Fibroblast of villous mesenchyme (primary cell): Measurements from ENCODE around the gene SLC2A8. TPM values are rescaled to one million over a fixed set of nuclear protein-coding genes. Genes with fewer than 3 reads are reported as not detected.
A peak's percentile ranks its signal among the peaks of the same experiment; 100 is the strongest.

Experiments
- DNase-seq: peaks from one replicate; pipeline ENCODE4 v3.0.0-alpha.2; 2010; ENCODE audit warnings: low read depth
- H3K4me3 ChIP-seq: 2 replicates; pipeline ENCODE4 v1.5.1; 2011; ENCODE audit warnings: low read depth, mild to moderate bottlenecking, low read length
- total RNA-seq: library from RNA; depleted of rRNA; stranded (reverse); fragments of >200 nt; gene quantifications from 2 replicates; pipeline ENCODE4 v1.2.3, GENCODE V29; 2012
- TF ChIP-seq, protein P1 (sequence below): IDR thresholded peaks from 2 replicates; pipeline ENCODE4 v1.5.1; 2012; ENCODE audit warnings: low read depth, mild to moderate bottlenecking, low read length; ENCODE audit not compliant: insufficient read depth

Gene SLC2A8
- total RNA-seq, 1 donor = 8.2 TPM

DNA sequence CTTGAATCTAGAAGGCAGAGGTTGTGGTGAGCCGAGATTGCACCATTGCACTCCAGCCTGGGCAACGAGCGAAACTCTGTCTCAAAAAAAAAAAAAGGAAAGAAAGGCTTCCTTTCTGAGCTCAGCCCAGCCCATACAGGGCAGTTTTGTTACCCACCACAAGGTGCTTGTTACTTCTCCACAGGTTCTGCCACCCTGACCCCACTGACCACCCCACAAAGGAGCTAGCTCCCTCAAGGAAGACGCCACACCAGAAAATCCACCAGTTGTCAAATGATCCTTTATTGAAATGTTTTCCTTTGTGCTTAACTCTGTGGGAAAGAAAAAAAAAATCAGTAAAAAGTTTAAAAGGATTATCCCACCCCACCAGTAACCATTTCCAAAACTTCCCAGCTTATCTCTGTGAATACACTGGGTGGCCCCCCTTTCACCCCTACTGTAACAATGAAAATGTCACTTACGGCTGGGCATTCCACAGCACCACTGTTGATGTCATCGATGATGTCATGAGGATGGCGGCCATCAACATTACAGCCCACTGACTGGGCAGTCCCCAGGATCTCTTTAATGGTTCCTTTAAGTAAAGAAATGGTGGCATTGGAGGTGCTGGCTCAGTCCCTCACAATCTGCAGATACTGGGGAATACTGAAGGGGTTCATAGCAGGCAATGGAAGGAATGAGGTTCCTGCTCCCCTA, 50.6 kb downstream of the SLC2A8 start:
- TF ChIP-seq, protein P1, sequence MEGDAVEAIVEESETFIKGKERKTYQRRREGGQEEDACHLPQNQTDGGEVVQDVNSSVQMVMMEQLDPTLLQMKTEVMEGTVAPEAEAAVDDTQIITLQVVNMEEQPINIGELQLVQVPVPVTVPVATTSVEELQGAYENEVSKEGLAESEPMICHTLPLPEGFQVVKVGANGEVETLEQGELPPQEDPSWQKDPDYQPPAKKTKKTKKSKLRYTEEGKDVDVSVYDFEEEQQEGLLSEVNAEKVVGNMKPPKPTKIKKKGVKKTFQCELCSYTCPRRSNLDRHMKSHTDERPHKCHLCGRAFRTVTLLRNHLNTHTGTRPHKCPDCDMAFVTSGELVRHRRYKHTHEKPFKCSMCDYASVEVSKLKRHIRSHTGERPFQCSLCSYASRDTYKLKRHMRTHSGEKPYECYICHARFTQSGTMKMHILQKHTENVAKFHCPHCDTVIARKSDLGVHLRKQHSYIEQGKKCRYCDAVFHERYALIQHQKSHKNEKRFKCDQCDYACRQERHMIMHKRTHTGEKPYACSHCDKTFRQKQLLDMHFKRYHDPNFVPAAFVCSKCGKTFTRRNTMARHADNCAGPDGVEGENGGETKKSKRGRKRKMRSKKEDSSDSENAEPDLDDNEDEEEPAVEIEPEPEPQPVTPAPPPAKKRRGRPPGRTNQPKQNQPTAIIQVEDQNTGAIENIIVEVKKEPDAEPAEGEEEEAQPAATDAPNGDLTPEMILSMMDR = no peak
- no peak overlapping the region for H3K4me3 ChIP-seq
- peak; percentile 25 for DNase-seq

DNA sequence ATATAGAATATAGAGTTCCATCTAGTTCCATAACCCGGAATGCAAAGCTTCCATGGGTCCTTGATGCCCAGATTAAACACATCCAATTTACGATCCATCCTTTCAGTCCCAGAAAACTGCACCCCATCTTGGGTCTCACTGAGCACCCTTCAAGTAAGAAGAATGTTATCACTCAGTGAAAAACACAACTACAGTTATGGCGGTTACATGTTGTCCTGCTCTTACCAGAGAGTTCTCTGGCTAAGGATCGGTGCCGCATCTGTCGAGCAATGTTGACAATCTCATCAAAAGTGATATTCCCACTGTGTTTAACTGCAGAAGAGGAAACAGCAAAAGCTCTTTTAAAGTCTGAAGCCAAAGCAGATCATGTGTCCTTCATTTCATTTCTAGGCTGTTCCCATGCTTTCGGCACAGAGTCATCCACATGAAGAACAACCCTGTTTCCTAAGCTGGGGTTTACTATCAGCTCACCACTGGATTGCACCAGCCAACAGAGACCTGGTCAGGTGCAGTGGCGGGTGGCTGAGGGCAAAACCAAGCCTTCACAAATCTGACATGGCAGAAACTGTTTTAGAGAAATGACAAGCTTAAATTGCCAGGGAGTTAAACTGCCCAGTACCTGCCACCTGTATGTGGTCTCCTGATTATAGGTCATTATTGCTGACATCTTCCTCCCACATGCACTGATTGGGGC, 51.3 kb downstream of the SLC2A8 start:
- DNase-seq = peak; percentile 20
- TF ChIP-seq, protein P1 = no peak
- peak overlapping the region; percentile 88 for H3K4me3 ChIP-seq

DNA sequence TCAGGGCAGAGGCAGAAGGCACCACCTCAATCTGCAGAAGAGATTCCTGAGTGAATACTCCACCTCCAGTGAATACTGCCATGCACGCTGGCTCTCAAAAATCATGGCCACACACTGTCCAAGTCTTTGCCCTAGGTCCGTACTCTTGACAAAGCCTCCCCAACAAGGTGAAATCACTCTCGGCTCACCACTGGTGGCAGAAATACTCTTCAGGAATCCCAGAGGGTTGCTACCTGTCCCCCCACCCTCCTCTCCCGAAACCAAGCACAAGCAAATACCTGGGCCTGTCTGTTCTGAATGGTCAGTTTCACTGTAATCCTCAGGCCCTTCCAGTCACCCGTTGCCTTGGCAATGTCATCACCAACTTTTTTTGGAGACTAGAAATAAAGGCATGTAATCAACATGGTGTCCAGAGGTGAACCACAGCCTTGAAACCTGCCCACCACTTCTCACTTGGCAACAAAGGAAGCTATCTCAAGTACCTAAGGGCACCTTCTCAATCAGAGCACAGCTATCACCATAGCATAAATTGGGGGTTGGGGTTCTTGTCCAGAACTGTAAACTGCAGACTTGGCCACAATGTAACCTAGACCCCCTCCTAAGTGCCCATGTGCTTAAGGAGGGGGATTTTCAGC, 52.5 kb downstream of the SLC2A8 start:
- TF ChIP-seq, protein P1 = no peak
- peak overlapping the region; percentile 88 for H3K4me3 ChIP-seq
- DNase-seq = no peak

DNA sequence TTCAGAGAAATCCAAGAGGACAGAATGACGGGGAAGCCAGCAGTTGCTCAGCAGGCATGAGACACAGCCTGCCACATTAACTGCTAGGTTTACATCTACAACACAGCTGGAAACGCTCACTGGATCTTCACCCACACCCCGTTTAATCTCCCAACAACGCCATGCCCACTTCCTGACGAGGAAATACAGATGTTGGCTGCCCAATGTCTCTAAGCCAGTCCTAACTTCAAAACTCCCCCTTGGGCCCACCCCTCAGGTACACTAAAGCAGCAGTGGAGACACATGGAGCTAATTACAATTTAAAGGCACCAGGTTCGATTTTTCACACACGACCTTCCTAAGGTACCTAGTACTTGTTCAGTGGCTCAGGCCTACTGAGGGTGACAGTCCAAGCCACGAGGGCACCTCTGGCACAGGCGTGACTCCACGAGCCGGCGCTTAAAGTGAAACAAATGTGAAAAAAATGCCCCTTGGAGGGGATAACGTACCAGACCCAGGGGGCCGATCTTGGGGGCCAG, 53.3 kb downstream of the SLC2A8 start:
- TF ChIP-seq, protein P1 = no peak
- peak; percentile 86 for DNase-seq
- peak overlapping the region; percentile 88 for H3K4me3 ChIP-seq

DNA sequence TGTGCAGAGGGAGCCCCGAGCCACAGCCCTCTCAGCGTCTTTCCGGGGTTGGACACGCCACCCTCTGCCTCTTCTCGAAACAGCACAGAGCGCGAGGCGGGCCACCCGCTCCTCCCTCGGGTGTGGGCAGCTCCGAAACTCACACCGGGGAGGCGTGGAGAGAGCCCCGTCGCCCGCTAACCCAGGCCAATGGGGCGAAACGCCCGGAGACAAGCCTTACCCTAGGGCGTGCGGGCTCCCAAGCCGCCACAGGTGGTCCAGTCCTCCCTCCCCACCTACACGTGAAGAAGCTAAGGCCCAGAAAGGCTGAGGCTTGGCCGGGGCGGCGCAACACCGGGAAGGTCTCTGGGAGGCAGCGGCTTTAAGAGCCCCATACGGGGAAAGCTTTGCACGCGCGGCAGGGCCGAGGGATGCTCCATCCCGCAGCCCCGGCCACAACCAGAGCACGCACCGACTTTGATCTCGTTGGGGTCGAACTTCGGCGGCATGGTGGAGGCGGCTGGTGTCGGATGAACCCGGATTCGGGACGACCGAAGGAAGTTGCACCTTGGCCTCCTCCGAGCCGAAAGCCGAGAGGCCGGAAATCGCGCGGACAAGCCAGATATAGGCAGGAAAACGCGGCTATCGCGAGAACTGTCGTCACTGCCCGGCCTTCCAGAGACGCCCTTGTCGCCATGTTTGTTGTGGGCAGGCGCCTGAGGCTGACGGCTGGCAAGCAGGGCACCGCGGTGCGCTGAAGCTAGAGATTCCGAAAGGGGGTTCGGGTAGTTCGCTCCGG, 54.0 kb downstream of the SLC2A8 start, which contains the start of the genes LRSAM1 and RPL12:
TSS of gene LRSAM1 (plus strand) at position 681 of the 778 bp plus-strand sequence. CDS start 3,018 bp downstream, outside the sequence.
TSS of gene RPL12 (minus strand) at position 577 of the 778 bp plus-strand sequence. CDS start at position 488, 89 bp downstream.
- H3K4me3 ChIP-seq = peak within 1 kb of the TSS; percentile 88
- TF ChIP-seq, protein P1 = no peak
- DNase-seq = peak; percentile 96

DNA sequence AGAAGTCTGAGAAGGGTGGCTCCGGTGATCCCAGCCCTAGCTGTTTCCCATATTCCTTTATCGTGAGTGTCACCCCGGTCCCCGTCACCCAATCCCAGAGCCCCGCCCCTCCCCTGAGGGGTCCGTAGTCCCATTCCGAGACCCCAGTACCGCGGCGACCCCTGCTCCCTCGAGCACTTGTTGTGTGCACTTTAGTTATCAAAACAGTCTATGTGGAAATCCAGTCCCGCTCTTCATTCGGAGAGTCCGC, 54.6 kb downstream of the SLC2A8 start:
- TF ChIP-seq, protein P1 = no peak
- no peak for DNase-seq
- peak overlapping the region; percentile 88 for H3K4me3 ChIP-seq
